Pons (tissue), 1 donor: ENCODE measurements around the gene NOL9.

ENCODE experiments used
- DNase-seq: peaks from one replicate; pipeline ENCODE4 v3.0.0-alpha.2; 2016; ENCODE audit warnings: low spot score

The NOL9 gene

GRCh38 chr1:6590046-6590445, 35.7 kb upstream of the NOL9 start:
- DNase-seq: no peak

- no peak for DNase-seq
Observed at GRCh38 chr1:6588893-6589520, 34.7 kb upstream of the NOL9 start.

GRCh38 chr1:6588128-6588892, 34.0 kb upstream of the NOL9 start:
- no peak for DNase-seq

- DNase-seq: peak; percentile 64
Observed at GRCh38 chr1:6587261-6588005, 33.1 kb upstream of the NOL9 start.

GRCh38 chr1:6586404-6586816, 32.1 kb upstream of the NOL9 start:
- DNase-seq: no peak

GRCh38 chr1:6585841-6586240, 31.5 kb upstream of the NOL9 start:
- no peak for DNase-seq

GRCh38 chr1:6585081-6585722, 30.9 kb upstream of the NOL9 start:
- DNase-seq: no peak

- DNase-seq: no peak
Observed at GRCh38 chr1:6584126-6585080, 30.1 kb upstream of the NOL9 start.

GRCh38 chr1:6582370-6582769, 28.1 kb upstream of the NOL9 start:
- DNase-seq: no peak

GRCh38 chr1:6581561-6582305, 27.4 kb upstream of the NOL9 start:
- DNase-seq: no peak

GRCh38 chr1:6580593-6581409, 26.5 kb upstream of the NOL9 start:
- DNase-seq: no peak

- DNase-seq: no peak
Observed at GRCh38 chr1:6580119-6580592, 25.8 kb upstream of the NOL9 start.

GRCh38 chr1:6579374-6580118, 25.2 kb upstream of the NOL9 start, which contains the start of gene ZBTB48:
TSS of gene ZBTB48 (plus strand) at chr1:6579994. CDS start at chr1:6580610, 616 bp downstream.
- peak; percentile 99 for DNase-seq

GRCh38 chr1:6578624-6579373, 24.5 kb upstream of the NOL9 start:
- DNase-seq: no peak

GRCh38 chr1:6577831-6578525, 23.7 kb upstream of the NOL9 start:
- DNase-seq: peak; percentile 89

- DNase-seq: no peak
Observed at GRCh38 chr1:6574818-6575217, 20.5 kb upstream of the NOL9 start.

GRCh38 chr1:6574025-6574620, 19.8 kb upstream of the NOL9 start:
- DNase-seq: no peak
